HCT116 (cell line): Measurements from ENCODE around the gene ANKRD55.

Experiments used
- ELF1 ChIP-seq: IDR thresholded peaks from 2 replicates; pipeline ENCODE4 v1.6.1; 2012; ENCODE audit warnings: low read depth, borderline replicate concordance
- EZH2 ChIP-seq: fragments of 200-600 bp; sonication (generic); IDR thresholded peaks from 2 replicates; pipeline ENCODE4 v1.6.1; 2017; ENCODE audit warnings: antibody characterized with exemption, mixed run types
- JUND ChIP-seq: IDR thresholded peaks from 2 replicates; pipeline ENCODE4 v1.6.1; 2012
- POLR2A ChIP-seq: IDR thresholded peaks from 2 replicates; pipeline ENCODE4 v1.7.0; 2011; ENCODE audit warnings: borderline replicate concordance; ENCODE audit not compliant: insufficient read depth, insufficient read length; ENCODE audit errors: extremely low read depth
- SIN3A ChIP-seq: IDR thresholded peaks from 2 replicates; pipeline ENCODE4 v1.6.1; 2012; ENCODE audit warnings: low read depth
- ZNF274 ChIP-seq: fragments of 200-500 bp; sonication (Bioruptor generic); IDR thresholded peaks from 2 replicates; pipeline ENCODE4 v1.6.1; 2014; ENCODE audit warnings: mild to moderate bottlenecking, low read depth, low read length, inconsistent platforms
- TF ChIP-seq, protein P1 (sequence below): IDR thresholded peaks from 2 replicates; pipeline ENCODE4 v1.6.1; 2012
- TF ChIP-seq, protein P2 (sequence below), 3 experiments: fragments of 200-600 bp in 1 of 3; sonication (generic) in 1 of 3; IDR thresholded peaks in 2 of 3; conservative IDR thresholded peaks in 1 of 3; 2 replicates each; pipeline ENCODE4 v1.5.1; 2012 to 2017; ENCODE audit warnings: low read depth in 2 of 3, low read length in 2 of 3, antibody characterized with exemption in 1 of 3, borderline replicate concordance in 1 of 3, control low read depth in 1 of 3, mild to moderate bottlenecking in 1 of 3, mixed read lengths in 1 of 3, mixed run types in 1 of 3, moderate library complexity in 1 of 3; ENCODE audit not compliant: insufficient read depth in 1 of 3
- TF ChIP-seq, protein P3 (sequence below): IDR thresholded peaks from 2 replicates; pipeline ENCODE4 v1.6.1; 2012; ENCODE audit warnings: low read depth

DNA sequence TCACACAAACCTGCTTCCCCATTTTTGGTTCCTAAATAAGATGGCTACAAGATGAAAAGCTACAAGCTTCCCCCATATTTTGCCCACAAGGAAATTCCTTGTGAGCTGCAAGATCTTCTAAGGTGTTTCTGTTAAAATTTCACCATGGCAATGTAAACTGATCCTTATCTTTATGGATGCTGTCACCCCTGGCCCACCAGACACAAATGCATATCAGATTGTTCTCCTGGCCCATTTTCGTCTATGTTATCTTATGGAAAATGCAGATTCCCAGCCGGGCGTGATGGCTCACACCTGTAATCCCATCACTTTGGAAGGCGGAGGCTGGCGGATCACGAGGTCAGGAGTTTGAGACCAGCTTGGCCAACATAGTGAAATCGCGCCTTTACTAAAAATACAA, 173.3 kb downstream of the ANKRD55 start:
- TF ChIP-seq, protein P1, sequence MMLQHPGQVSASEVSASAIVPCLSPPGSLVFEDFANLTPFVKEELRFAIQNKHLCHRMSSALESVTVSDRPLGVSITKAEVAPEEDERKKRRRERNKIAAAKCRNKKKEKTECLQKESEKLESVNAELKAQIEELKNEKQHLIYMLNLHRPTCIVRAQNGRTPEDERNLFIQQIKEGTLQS: no peak
- TF ChIP-seq EZH2 (no peak), SIN3A (no peak), POLR2A (no peak), JUND (no peak), ELF1 (no peak), ZNF274 (no peak)
- TF ChIP-seq, protein P2, sequence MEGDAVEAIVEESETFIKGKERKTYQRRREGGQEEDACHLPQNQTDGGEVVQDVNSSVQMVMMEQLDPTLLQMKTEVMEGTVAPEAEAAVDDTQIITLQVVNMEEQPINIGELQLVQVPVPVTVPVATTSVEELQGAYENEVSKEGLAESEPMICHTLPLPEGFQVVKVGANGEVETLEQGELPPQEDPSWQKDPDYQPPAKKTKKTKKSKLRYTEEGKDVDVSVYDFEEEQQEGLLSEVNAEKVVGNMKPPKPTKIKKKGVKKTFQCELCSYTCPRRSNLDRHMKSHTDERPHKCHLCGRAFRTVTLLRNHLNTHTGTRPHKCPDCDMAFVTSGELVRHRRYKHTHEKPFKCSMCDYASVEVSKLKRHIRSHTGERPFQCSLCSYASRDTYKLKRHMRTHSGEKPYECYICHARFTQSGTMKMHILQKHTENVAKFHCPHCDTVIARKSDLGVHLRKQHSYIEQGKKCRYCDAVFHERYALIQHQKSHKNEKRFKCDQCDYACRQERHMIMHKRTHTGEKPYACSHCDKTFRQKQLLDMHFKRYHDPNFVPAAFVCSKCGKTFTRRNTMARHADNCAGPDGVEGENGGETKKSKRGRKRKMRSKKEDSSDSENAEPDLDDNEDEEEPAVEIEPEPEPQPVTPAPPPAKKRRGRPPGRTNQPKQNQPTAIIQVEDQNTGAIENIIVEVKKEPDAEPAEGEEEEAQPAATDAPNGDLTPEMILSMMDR (IDR thresholded peaks at IDR 0.05 in 2 of 3, conservative IDR thresholded peaks at IDR 0.05 in 1 of 3; ENCODE audit: borderline replicate concordance in 1 of 3, insufficient read depth in 1 of 3, low read depth in 2 of 3, low read length in 2 of 3): no peak
- TF ChIP-seq, protein P3, sequence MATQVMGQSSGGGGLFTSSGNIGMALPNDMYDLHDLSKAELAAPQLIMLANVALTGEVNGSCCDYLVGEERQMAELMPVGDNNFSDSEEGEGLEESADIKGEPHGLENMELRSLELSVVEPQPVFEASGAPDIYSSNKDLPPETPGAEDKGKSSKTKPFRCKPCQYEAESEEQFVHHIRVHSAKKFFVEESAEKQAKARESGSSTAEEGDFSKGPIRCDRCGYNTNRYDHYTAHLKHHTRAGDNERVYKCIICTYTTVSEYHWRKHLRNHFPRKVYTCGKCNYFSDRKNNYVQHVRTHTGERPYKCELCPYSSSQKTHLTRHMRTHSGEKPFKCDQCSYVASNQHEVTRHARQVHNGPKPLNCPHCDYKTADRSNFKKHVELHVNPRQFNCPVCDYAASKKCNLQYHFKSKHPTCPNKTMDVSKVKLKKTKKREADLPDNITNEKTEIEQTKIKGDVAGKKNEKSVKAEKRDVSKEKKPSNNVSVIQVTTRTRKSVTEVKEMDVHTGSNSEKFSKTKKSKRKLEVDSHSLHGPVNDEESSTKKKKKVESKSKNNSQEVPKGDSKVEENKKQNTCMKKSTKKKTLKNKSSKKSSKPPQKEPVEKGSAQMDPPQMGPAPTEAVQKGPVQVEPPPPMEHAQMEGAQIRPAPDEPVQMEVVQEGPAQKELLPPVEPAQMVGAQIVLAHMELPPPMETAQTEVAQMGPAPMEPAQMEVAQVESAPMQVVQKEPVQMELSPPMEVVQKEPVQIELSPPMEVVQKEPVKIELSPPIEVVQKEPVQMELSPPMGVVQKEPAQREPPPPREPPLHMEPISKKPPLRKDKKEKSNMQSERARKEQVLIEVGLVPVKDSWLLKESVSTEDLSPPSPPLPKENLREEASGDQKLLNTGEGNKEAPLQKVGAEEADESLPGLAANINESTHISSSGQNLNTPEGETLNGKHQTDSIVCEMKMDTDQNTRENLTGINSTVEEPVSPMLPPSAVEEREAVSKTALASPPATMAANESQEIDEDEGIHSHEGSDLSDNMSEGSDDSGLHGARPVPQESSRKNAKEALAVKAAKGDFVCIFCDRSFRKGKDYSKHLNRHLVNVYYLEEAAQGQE: no peak
